SIG-M5 treated with dmso at 0.1 percent for 504 hours (cell line): Measurements from ENCODE around the gene ATP6V1C2.

Experiments used
- DNase-seq: peaks from one replicate; lab custom pipeline; 2025; ENCODE audit not compliant: unreplicated experiment; lab: John Stamatoyannopoulos, UW

Gene ATP6V1C2

GRCh38 chr2:10832203-10832936 is 110.9 kb downstream of the ATP6V1C2 start:
- DNase-seq = peak; percentile 81

- DNase-seq = no peak
Observed at GRCh38 chr2:10833021-10833420, 111.6 kb downstream of the ATP6V1C2 start.

GRCh38 chr2:10834068-10834655 is 112.7 kb downstream of the ATP6V1C2 start:
- peak; percentile 35 for DNase-seq
